Mesenchymal stem cell (in vitro differentiated cells and primary cell): Measurements from ENCODE around the gene ESR1.

Experiments
- DNase-seq: peaks from one replicate; pipeline ENCODE4 v3.0.0-alpha.2; 2013
- H2AFZ ChIP-seq: one replicate; pipeline ENCODE4 v1.6.1; 2013; ENCODE audit warnings: low read depth, mild to moderate bottlenecking, control low read depth, inconsistent platforms, low read length, moderate library complexity
- H2AK5ac ChIP-seq: 2 replicates; pipeline ENCODE4 v1.6.1; 2013; ENCODE audit warnings: low read length, moderate library complexity, mild to moderate bottlenecking, inconsistent platforms; ENCODE audit not compliant: severe bottlenecking
- H2BK120ac ChIP-seq: one replicate; pipeline ENCODE4 v1.6.1; 2013; ENCODE audit warnings: low read depth, mild to moderate bottlenecking, inconsistent platforms, low read length, moderate library complexity
- H2BK12ac ChIP-seq, 2 experiments: one replicate each; pipeline ENCODE4 v1.6.1; 2013; ENCODE audit warnings: inconsistent platforms in 2 of 2, low read length in 2 of 2, mild to moderate bottlenecking in 2 of 2, moderate library complexity in 2 of 2, control low read depth in 1 of 2
- H2BK15ac ChIP-seq: one replicate; pipeline ENCODE4 v1.6.1; 2013; ENCODE audit warnings: mild to moderate bottlenecking, low read depth, inconsistent platforms; ENCODE audit not compliant: poor library complexity, severe bottlenecking
- H2BK5ac ChIP-seq: 2 replicates; pipeline ENCODE4 v1.6.1; 2013; ENCODE audit warnings: low read depth, mild to moderate bottlenecking, low read length, control low read depth, inconsistent platforms; ENCODE audit not compliant: poor library complexity, severe bottlenecking
- H3K14ac ChIP-seq, 2 experiments: one replicate each; pipeline ENCODE4 v1.6.1; 2013; ENCODE audit warnings: inconsistent platforms in 2 of 2, low read length in 2 of 2, control low read depth in 1 of 2, mild to moderate bottlenecking in 1 of 2, moderate library complexity in 1 of 2
- H3K18ac ChIP-seq, 2 experiments: one replicate each; pipeline ENCODE4 v1.6.1; 2013; ENCODE audit warnings: inconsistent platforms in 2 of 2, low read length in 2 of 2, control low read depth in 1 of 2, low read depth in 1 of 2, mild to moderate bottlenecking in 1 of 2
- H3K23ac ChIP-seq, 2 experiments: one replicate each; pipeline ENCODE4 v1.6.1; 2013; ENCODE audit warnings: inconsistent platforms in 2 of 2, low read length in 2 of 2, mild to moderate bottlenecking in 2 of 2, moderate library complexity in 2 of 2, control low read depth in 1 of 2
- H3K27ac ChIP-seq: 2 replicates; pipeline ENCODE4 v1.5.1; 2013; ENCODE audit warnings: mild to moderate bottlenecking, moderate library complexity, low read length, control low read depth, inconsistent platforms; ENCODE audit not compliant: poor library complexity, severe bottlenecking
- H3K27me3 ChIP-seq, 2 experiments: 2 replicates each; pipeline versions ENCODE4 v1.6.1 to v1.7.0; 2013; ENCODE audit warnings: low read length in 2 of 2, mild to moderate bottlenecking in 2 of 2, moderate library complexity in 2 of 2, control low read depth in 1 of 2, inconsistent platforms in 1 of 2; ENCODE audit not compliant: control insufficient read depth in 1 of 2, insufficient read depth in 1 of 2
- H3K36me3 ChIP-seq, 2 experiments: 2 replicates each; pipeline versions ENCODE4 v1.6.1 to v1.7.0; 2013; ENCODE audit warnings: low read length in 2 of 2, control low read depth in 1 of 2, inconsistent platforms in 1 of 2, low read depth in 1 of 2, mild to moderate bottlenecking in 1 of 2; ENCODE audit not compliant: insufficient read depth in 2 of 2, control insufficient read depth in 1 of 2
- H3K4ac ChIP-seq, 2 experiments: one replicate each; pipeline ENCODE4 v1.6.1; 2013; ENCODE audit warnings: inconsistent platforms in 2 of 2, low read length in 2 of 2, mild to moderate bottlenecking in 2 of 2, moderate library complexity in 2 of 2, control low read depth in 1 of 2, low read depth in 1 of 2
- H3K4me1 ChIP-seq: 2 replicates; pipeline ENCODE4 v1.6.1; 2013; ENCODE audit warnings: low read depth, low read length, control low read depth; ENCODE audit not compliant: control insufficient read depth, insufficient read depth
- H3K4me2 ChIP-seq: 2 replicates; pipeline ENCODE4 v1.6.1; 2013; ENCODE audit warnings: low read length, mild to moderate bottlenecking, inconsistent platforms; ENCODE audit not compliant: poor library complexity, severe bottlenecking
- H3K4me3 ChIP-seq, 2 experiments: 2 replicates each; pipeline versions ENCODE4 v1.5.1 to v1.7.0; 2013; ENCODE audit warnings: low read length in 2 of 2, mild to moderate bottlenecking in 2 of 2, control low read depth in 1 of 2, low read depth in 1 of 2; ENCODE audit not compliant: insufficient read depth in 1 of 2
- H3K79me1 ChIP-seq: replicated peaks from 2 replicates; pipeline ENCODE4 v1.6.1; 2013; ENCODE audit warnings: mild to moderate bottlenecking, control low read depth, low read length, inconsistent platforms; ENCODE audit not compliant: poor library complexity, severe bottlenecking
- H3K9ac ChIP-seq: 2 replicates; pipeline ENCODE4 v1.7.0; 2013; ENCODE audit warnings: mild to moderate bottlenecking, low read length, moderate library complexity
- H3K9me3 ChIP-seq: 2 replicates; pipeline ENCODE4 v1.7.0; 2013; ENCODE audit warnings: mild to moderate bottlenecking, low read length; ENCODE audit not compliant: control insufficient read depth
- H4K8ac ChIP-seq: one replicate; pipeline ENCODE4 v1.6.1; 2013; ENCODE audit warnings: inconsistent platforms, mild to moderate bottlenecking, low read length, moderate library complexity
- H4K91ac ChIP-seq: one replicate; pipeline ENCODE4 v1.6.1; 2013; ENCODE audit warnings: mild to moderate bottlenecking, low read length, inconsistent platforms
- WGBS: methylation state at CpG from one replicate; pipeline ENCODE4 v1.1.7; 2013; ENCODE audit warnings: mixed read lengths; 5-methylcytosine and 5-hydroxymethylcytosine counted together

Gene ESR1

DNA sequence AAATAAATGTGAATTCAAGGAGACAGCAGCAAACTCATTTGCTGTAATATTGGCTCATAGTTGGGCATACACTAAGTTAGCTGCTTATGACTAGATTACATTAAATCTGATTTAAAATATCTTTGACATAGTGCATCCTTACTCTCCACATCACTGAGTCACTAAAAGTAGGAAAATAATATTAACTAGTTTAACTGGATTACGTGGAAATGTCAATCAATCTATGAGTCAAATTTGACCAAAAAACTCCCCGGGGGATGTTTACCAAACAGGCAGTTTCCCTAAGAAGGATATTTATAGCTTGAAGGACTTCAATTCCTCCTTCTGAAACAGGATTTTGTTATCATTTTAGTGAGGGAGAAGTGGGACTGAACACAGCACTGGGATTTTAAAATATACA lies 366.5 kb downstream of the ESR1 start:
- Histone ChIP-seq H3K4me1 (no peaks in the 10 kb centered on the region), H3K79me1 (no peaks in the 10 kb centered on the region), H3K14ac (no peak overlapping the region), H2AFZ (no peak overlapping the region), H3K27ac (no peak overlapping the region), H3K4me3 (no peak overlapping the region), H4K8ac (no peak overlapping the region), H4K91ac (no peak overlapping the region), H2BK15ac (no peak overlapping the region), H3K4me2 (no peak overlapping the region), H3K18ac (no peak overlapping the region), H2AK5ac (no peak overlapping the region), H2BK5ac (no peak overlapping the region), H3K9ac (no peak overlapping the region), H2BK120ac (no peak overlapping the region), H2BK12ac (no peak overlapping the region), H3K36me3 (peaks cover 0 to 53% of the 10 kb centered on the region in 2 experiments), H3K9me3 (no peaks in the 10 kb centered on the region), H3K23ac (no peak overlapping the region), H3K4ac (no peak overlapping the region), H3K27me3 (no peaks in the 10 kb centered on the region)
- no peak for DNase-seq
- no CpG with 5 or more reads among the region's 2 CpGs for WGBS

DNA sequence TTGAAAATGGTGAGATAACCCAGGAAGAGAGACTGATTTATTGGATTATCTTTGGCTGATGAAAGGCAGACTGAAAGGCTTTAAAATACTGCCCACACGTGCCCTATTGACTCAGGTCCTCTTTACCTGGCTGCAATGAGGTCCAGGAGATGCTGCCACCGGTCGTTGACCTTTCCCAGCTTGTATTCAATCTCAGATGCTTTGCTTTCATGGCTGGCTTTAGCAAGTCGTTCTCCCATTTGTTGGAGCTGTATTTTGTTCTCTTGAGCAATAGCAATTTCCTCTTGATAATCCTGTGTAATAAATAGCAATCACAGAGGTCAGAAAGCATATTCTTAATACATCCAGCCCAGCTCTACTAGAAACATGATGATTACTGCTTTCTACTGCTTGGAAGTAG lies 368.8 kb downstream of the ESR1 start:
- Histone ChIP-seq H3K4ac (no peak overlapping the region), H3K18ac (no peak overlapping the region), H3K79me1 (no peaks in the 10 kb centered on the region), H3K23ac (peak overlapping the region in 1 of 2 experiments; percentile 52), H3K4me3 (no peak overlapping the region), H3K9me3 (no peaks in the 10 kb centered on the region), H2BK120ac (no peak overlapping the region), H3K4me2 (no peak overlapping the region), H2BK15ac (no peak overlapping the region), H3K14ac (no peak overlapping the region), H3K27me3 (no peaks in the 10 kb centered on the region), H4K8ac (no peak overlapping the region), H2AFZ (no peak overlapping the region), H3K36me3 (peaks cover 0 to 51% of the 10 kb centered on the region in 2 experiments), H2AK5ac (no peak overlapping the region), H3K9ac (no peak overlapping the region), H2BK12ac (no peak overlapping the region), H3K4me1 (no peaks in the 10 kb centered on the region), H4K91ac (no peak overlapping the region), H3K27ac (no peak overlapping the region), H2BK5ac (no peak overlapping the region)
- 87% methylated on average over 3 of the region's 4 CpGs for WGBS
- no peak for DNase-seq
